WERI-Rb-1 (cell line): ENCODE results near the gene GRB7.

Experiments
- DNase-seq: peaks from one replicate; pipeline ENCODE4 v3.0.0-alpha.2; 2020
- H3K27ac ChIP-seq: fragments of 250-450 bp; sonication (Bioruptor Pico); 2 replicates; pipeline ENCODE4 v1.5.1; 2020; ENCODE audit warnings: mild to moderate bottlenecking, moderate library complexity
- H3K27me3 ChIP-seq: fragments of 250-450 bp; sonication (Bioruptor Pico); 2 replicates; pipeline ENCODE4 v1.5.1; 2021; ENCODE audit warnings: mild to moderate bottlenecking, low read depth, moderate library complexity; ENCODE audit not compliant: insufficient read depth, severe bottlenecking
- H3K36me3 ChIP-seq: fragments of 250-450 bp; sonication (Bioruptor Pico); 2 replicates; pipeline ENCODE4 v1.5.1; 2020; ENCODE audit warnings: mild to moderate bottlenecking, moderate library complexity
- H3K4me3 ChIP-seq: 2 replicates; pipeline ENCODE4 v1.5.1; 2011; ENCODE audit warnings: low read depth, mild to moderate bottlenecking, control low read depth, low read length
- H3K9me3 ChIP-seq: fragments of 250-450 bp; sonication (Bioruptor Pico); 2 replicates; pipeline ENCODE4 v1.5.1; 2021; ENCODE audit warnings: mild to moderate bottlenecking, moderate library complexity; ENCODE audit not compliant: severe bottlenecking
- CTCF ChIP-seq: IDR thresholded peaks from 2 replicates; pipeline ENCODE4 v1.5.1; 2011; ENCODE audit warnings: low read depth, mild to moderate bottlenecking, control low read depth, inconsistent platforms, low read length

Gene GRB7

GRCh38 chr17:39726617-39727016, 11.1 kb upstream of the GRB7 start:
- no peak overlapping the region for H3K4me3 ChIP-seq
- no peak for TF ChIP-seq CTCF
- no peak overlapping the region for H3K27ac ChIP-seq
- no peaks in the 10 kb centered on the region for H3K9me3 ChIP-seq
- DNase-seq = no peak
- peaks cover 27% of the 10 kb centered on the region for H3K36me3 ChIP-seq
- no peaks in the 10 kb centered on the region for H3K27me3 ChIP-seq

- H3K27me3 ChIP-seq = no peaks in the 10 kb centered on the region
- H3K4me3 ChIP-seq = no peak overlapping the region
- no peak for TF ChIP-seq CTCF
- no peak for DNase-seq
- H3K36me3 ChIP-seq = peaks cover 27% of the 10 kb centered on the region
- H3K9me3 ChIP-seq = no peaks in the 10 kb centered on the region
- H3K27ac ChIP-seq = no peak overlapping the region
Measured at GRCh38 chr17:39727556-39727955, 10.2 kb upstream of the GRB7 start.

GRCh38 chr17:39729280-39729851, 8.4 kb upstream of the GRB7 start:
- Histone ChIP-seq H3K4me3 (peak overlapping the region; percentile 84), H3K27me3 (no peaks in the 10 kb centered on the region), H3K9me3 (no peaks in the 10 kb centered on the region), H3K27ac (peak overlapping the region; percentile 85; the same call in 1 of the 2 replicates), H3K36me3 (peaks cover 26% of the 10 kb centered on the region)
- no peak for DNase-seq
- no peak for TF ChIP-seq CTCF

DNA sequence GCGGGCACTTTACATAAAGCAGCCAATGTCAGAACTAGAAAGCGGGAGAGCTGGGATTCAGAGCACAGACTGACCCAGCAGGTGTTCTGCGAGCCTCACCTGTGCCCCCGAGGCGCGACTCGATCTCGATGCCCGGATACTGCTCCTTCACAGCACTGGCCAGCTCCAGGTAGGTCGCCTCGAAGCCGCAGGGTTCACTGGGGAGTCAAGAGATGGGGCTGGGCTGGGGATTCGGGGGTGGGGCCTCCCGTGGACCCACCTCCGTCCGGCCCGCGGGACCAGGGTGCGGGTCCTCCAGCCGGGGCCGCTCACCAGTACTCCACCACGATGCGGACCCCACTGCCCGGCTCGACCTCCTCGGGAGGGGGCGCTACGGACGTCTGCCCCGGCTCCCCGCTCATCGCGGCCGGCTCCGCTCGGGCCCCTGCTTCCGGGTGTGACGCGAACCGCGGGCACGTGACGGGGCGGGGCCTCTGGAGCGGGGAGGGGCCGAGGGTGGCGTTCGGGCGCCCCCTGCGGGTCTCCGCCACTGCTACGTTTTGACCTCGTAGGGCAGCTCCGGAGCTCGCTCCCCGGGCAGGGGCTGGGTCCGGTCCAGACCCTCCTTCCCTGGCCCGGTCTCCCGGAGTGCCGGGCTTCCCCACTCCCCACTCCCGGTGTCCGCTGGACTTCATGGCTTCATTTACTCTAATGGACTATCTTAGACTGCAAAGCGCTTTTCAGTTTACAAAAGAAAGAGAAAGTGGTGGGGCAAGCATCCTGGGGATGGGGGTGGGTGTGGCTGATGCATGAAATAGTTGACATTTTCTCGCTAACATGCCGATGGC, 7.4 kb upstream of the GRB7 start, which contains the start of gene MIEN1:
TSS of gene MIEN1 (minus strand) at position 438 of the 827 bp plus-strand sequence. CDS start at position 401, 37 bp downstream.
- Histone ChIP-seq H3K4me3 (peak within 1 kb of the TSS; percentile 84), H3K9me3 (no peaks in the 10 kb centered on the region), H3K27ac (peak within 1 kb of the TSS; percentile 85), H3K36me3 (peaks cover 19% of the 10 kb centered on the region), H3K27me3 (no peaks in the 10 kb centered on the region)
- TF ChIP-seq CTCF = peak; percentile 92
- peak; percentile 95 for DNase-seq

DNA sequence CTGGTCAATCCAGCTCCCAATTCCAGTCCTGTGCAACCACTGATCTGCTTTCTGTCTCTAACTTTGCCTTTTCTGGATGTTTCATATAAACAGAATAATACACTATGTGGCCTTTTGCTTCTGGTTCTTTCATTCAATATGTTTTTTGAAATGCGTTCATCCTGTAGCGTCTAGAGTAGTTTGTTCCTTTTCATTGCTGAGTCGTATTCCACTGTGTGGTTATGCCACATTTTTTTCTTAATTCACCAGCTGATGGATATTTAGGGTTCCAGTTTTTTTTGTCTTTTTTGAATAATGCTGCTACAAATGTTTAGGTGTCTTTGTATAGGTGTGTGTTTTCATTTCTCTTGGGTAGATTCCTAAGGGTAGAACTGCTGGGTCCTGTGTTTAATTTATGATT, 5.2 kb upstream of the GRB7 start:
- no peaks in the 10 kb centered on the region for H3K27me3 ChIP-seq
- peaks cover 18% of the 10 kb centered on the region for H3K36me3 ChIP-seq
- H3K4me3 ChIP-seq = no peak overlapping the region
- H3K9me3 ChIP-seq = no peaks in the 10 kb centered on the region
- no peak overlapping the region for H3K27ac ChIP-seq
- DNase-seq = no peak
- no peak for TF ChIP-seq CTCF
